Adrenal gland (tissue), 12 donors: ENCODE data around the gene KLF13. TPM values are rescaled to one million over a fixed set of nuclear protein-coding genes. Genes with fewer than 3 reads are reported as not detected.

Source experiments
- DNase-seq, 7 donors: peaks; one replicate each; pipeline ENCODE4 v3.0.0-alpha.2; 2019 to 2020
- H3K27ac ChIP-seq, 5 donors: fragments of 200-600 bp; sonication (generic) in 4 of 5; 1 replicate in 3 of 5; 2 replicates in 2 of 5; pipeline versions ENCODE4 v1.5.1 to v1.8.0; 2016 to 2020; ENCODE audit warnings: mild to moderate bottlenecking in 1 of 5
- H3K27me3 ChIP-seq: fragments of 200-600 bp; 2 replicates; pipeline ENCODE4 v1.8.0; 2021
- H3K36me3 ChIP-seq, 2 donors: fragments of 200-600 bp; replicated peaks in 1 of 2; 1 replicate in 1 of 2; 2 replicates in 1 of 2; pipeline versions ENCODE4 v1.5.1 to v1.8.0; 2018 to 2022
- H3K4me1 ChIP-seq, 2 donors: fragments of 200-600 bp; replicated peaks in 1 of 2; 1 replicate in 1 of 2; 2 replicates in 1 of 2; pipeline versions ENCODE4 v1.5.1 to v1.8.0; 2018 to 2021
- H3K4me3 ChIP-seq, 4 donors: fragments of 200-600 bp; sonication (generic) in 3 of 4; one replicate each; pipeline ENCODE4 v1.5.1; 2016 to 2018
- H3K9me3 ChIP-seq, 3 donors: fragments of 200-600 bp; sonication (generic) in 1 of 3; replicated peaks in 1 of 3; 1 replicate in 2 of 3; 2 replicates in 1 of 3; pipeline versions ENCODE4 v1.5.1 to v1.8.0; 2016 to 2021
- POLR2A ChIP-seq, 2 donors: fragments of 450-650 bp; IDR thresholded peaks; one replicate each; pipeline ENCODE4 v1.6.1; 2017; ENCODE audit warnings: antibody characterized with exemption in 2 of 2, mild to moderate bottlenecking in 2 of 2, moderate library complexity in 1 of 2
- WGBS, 4 donors: extraction: QIAGEN DNeasy Blood & Tissue Kit in 2 of 4; methylation state at CpG; one replicate each; pipeline versions ENCODE4 v1.1.5 to v1.1.7; 2013 to 2017; 5-methylcytosine and 5-hydroxymethylcytosine counted together
- intact Hi-C, 2 donors: fragments of 100-400 bp; cut with DNase I; formaldehyde crosslinking; loops; one replicate each; pipeline versions ENCODE4 v1.14.1 to v1.15.0; 2022 to 2023
- polyA plus RNA-seq, 3 donors: library from polyadenylated mRNA; stranded (reverse); fragments of 200-250 nt in 2 of 3; fragments of 350-450 nt in 1 of 3; fragmentation: Illumina TruSeq in 1 of 3; extraction: RNeasy Lipid Tissue Mini Kit (QIAGEN cat#74804) in 1 of 3; gene quantifications; one replicate each; pipeline ENCODE4 v1.2.3, GENCODE V29; 2013 to 2014
- total RNA-seq, 9 donors: library from RNA; depleted of rRNA in 4 of 9; stranded (reverse); fragments of >200 nt in 4 of 9; fragments of 120-200 nt in 1 of 9; fragmentation: NEBNext Ultra II Directional in 1 of 9; extraction: Animal tissue kit (Norgen Biotek cat#: 25700) in 1 of 9; gene quantifications; one replicate each; pipeline versions ENCODE4 v1.1.0 to v1.2.4, GENCODE V29; 2013 to 2023
- TF ChIP-seq, protein P1 (sequence below), 6 experiments: fragments of 450-650 bp in 4 of 6; fragments of 200-600 bp in 2 of 6; sonication (generic) in 1 of 6; IDR thresholded peaks; 1 replicate in 5 of 6; 2 replicates in 1 of 6; pipeline versions ENCODE4 v1.5.1 to v1.8.0; 2016 to 2021; ENCODE audit warnings: antibody characterized with exemption in 6 of 6, mild to moderate bottlenecking in 2 of 6, moderate library complexity in 1 of 6
- donor health status: healthy with polysubstance abuse.
- donor health status: Bipolar disorder and iron deficiency.
- donor health status: DM: yes; HTN: yes; CAD: no.
- donor health status: DM: no; HTN: no; CAD: no.
- donor health status: DM: no; HTN: no; CAD: no.
- donor health status: DM: yes; HTN: yes; CAD: no.

Gene KLF13
- total and polyA plus RNA-seq, 12 donors: 8.4 to 65.9 (median 31.9) TPM

DNA sequence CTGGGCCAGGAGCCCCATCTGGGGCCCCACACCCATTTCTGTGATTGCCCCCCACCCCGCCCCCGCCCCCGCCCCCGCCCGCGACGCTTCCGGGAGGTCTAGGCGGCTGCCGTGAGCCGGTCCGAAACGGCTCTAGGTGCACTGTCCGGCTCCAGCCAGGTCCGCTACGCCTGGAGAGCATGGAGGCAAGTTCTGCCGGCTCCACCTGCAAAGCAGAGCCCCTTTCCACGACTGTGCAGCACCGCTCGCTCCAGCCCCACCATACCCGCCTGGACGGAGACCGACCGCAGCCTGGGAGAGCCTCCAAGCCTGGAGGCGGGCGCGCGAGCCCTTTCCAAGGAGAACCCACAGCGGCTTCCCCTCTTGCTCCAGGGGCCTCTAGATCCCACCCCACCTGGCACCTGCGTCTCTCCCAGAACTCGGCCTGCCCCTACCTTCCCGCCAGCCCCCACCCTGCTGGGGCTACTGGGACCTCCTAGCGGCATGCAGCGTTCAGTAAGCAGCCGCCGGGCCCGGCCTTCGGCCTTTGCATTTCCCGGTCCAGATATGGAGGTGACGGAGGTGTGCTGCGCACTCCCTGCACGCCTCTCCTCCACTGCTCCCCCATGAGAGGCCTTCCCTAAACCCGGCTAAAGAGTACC, 66.2 kb downstream of the KLF13 start:
- Histone ChIP-seq H3K4me1 (peaks cover 0 to 15% of the 10 kb centered on the region in 2 donors), H3K9me3 (no peaks in the 10 kb centered on the region), H3K27ac (peak overlapping the region in 4 of 5 donors; percentile 76 to 98 (median 90)), H3K27me3 (no peaks in the 10 kb centered on the region), H3K36me3 (no peaks in the 10 kb centered on the region), H3K4me3 (peak overlapping the region in 2 of 4 donors; percentile 48 to 52)
- TF ChIP-seq POLR2A (IDR thresholded peaks at IDR 0.05): no peak
- TF ChIP-seq, protein P1, sequence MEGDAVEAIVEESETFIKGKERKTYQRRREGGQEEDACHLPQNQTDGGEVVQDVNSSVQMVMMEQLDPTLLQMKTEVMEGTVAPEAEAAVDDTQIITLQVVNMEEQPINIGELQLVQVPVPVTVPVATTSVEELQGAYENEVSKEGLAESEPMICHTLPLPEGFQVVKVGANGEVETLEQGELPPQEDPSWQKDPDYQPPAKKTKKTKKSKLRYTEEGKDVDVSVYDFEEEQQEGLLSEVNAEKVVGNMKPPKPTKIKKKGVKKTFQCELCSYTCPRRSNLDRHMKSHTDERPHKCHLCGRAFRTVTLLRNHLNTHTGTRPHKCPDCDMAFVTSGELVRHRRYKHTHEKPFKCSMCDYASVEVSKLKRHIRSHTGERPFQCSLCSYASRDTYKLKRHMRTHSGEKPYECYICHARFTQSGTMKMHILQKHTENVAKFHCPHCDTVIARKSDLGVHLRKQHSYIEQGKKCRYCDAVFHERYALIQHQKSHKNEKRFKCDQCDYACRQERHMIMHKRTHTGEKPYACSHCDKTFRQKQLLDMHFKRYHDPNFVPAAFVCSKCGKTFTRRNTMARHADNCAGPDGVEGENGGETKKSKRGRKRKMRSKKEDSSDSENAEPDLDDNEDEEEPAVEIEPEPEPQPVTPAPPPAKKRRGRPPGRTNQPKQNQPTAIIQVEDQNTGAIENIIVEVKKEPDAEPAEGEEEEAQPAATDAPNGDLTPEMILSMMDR (IDR thresholded peaks at IDR 0.05): no peak
- peak in 3 of 7 donors; percentile 37 to 64 (median 53) for DNase-seq
- intact Hi-C loops: loop anchor here in 1 of 2 donors (5.0 kb wide), 1 partner anchor 66 kb away; the partner anchor contains the start of gene KLF13
- 6 to 17% (median 6%) methylated on average over 27 to 38 of the region's 43 CpGs; no CpG with 5 or more reads in 1 of the 4 donors for WGBS, 4 donors

DNA sequence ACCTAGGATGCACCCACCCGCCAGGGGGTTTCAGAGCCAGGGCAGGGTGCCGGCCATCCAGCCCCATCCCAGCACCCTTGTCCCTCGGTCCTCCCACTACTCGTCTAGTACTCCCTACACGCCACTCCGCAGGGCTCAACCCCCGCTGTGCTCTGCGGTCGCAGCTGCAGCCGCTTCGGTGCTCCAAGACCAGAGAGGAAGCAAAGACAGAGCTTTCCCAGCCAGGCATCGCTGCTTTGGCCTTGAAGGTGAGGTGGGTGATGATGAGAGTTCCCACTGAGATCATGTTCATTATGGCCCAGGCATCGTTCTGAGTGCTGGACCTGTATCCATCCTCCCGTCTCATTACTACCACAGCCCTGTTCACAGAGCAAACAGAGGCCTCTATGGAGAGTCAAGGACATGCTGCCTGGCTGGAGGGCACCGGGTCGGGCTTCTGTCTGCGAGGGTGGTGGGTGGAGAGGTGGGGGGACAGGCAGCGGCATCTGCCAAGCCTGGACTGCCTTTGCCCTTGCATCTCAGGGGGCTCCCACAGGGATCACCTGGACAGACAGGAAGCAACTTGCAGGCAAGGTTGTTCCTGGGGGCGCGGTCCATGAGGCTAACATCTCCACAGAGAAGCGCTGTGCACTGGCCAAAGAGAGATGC, 66.9 kb downstream of the KLF13 start:
- intact Hi-C loops: loop anchor here in 1 of 2 donors (5.0 kb wide), 1 partner anchor 66 kb away; the partner anchor contains the start of gene KLF13
- TF ChIP-seq, protein P1 (IDR thresholded peaks at IDR 0.05): no peak
- TF ChIP-seq POLR2A (IDR thresholded peaks at IDR 0.05): no peak
- Histone ChIP-seq H3K27ac (peak overlapping the region in 3 of 5 donors; percentile 85 to 98 (median 95)), H3K4me3 (peak overlapping the region in 1 of 4 donors; percentile 48), H3K27me3 (no peaks in the 10 kb centered on the region), H3K9me3 (no peaks in the 10 kb centered on the region), H3K4me1 (peaks cover 0 to 14% of the 10 kb centered on the region in 2 donors), H3K36me3 (no peaks in the 10 kb centered on the region)
- DNase-seq: peak in 2 of 7 donors; percentile 30 to 62
- 56 to 60% (median 59%) methylated on average over 14 to 21 of the region's 21 CpGs for WGBS, 4 donors

DNA sequence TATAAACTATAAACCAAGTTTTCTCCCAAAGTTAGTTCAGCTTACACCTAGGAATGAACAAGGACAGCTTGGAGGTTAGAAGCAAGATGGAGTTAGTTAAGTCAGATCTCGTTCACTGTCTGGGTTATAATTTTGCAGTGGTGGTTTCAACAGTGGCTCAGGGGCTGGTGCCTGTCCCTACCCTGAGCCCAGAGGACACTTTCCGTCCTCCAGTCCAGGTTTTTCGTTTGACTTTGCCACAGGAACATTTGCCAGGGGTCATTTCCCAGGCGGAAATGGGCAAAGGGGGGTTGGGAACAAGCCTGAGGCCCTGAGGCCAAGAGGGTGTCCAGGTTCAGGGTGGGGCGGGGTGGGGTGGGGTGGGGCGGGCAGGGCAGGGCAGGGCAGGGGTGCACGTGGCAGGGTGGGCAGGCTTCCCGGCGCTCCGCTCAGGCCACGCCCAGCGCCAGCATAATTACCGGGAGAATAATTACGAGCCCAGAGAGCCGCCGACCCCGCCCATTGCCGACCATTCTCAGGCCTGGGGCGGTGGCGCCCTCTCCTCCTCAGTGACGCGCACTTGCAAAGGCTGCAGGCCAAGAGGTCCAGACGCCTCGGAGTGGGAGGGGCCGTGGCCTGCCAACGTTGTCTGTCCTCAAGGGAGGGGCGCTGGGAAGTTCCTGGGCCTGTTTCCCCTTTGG, 70.4 kb downstream of the KLF13 start:
- Histone ChIP-seq H3K27ac (peak overlapping the region in 4 of 5 donors; percentile 32 to 86 (median 70)), H3K9me3 (no peaks in the 10 kb centered on the region), H3K4me1 (peaks cover 0 to 21% of the 10 kb centered on the region in 2 donors), H3K27me3 (no peaks in the 10 kb centered on the region), H3K4me3 (no peak overlapping the region), H3K36me3 (no peaks in the 10 kb centered on the region)
- intact Hi-C loops: no loop called here
- 22 to 43% (median 31%) methylated on average over 3 to 27 of the region's 27 CpGs for WGBS, 4 donors
- TF ChIP-seq, protein P1 (IDR thresholded peaks at IDR 0.05): no peak
- no peak for TF ChIP-seq POLR2A (IDR thresholded peaks at IDR 0.05)
- DNase-seq: peak; percentile 67 to 96 (median 84)
